Activated CD8-positive, alpha-beta memory T cell treated with anti-CD3 and anti-CD28 coated beads for 36 hours (primary cell): Measurements from ENCODE around the gene CES5A. TPM values are rescaled to one million over a fixed set of nuclear protein-coding genes. Genes with fewer than 3 reads are reported as not detected.
"Not testable (repeated sequence)": the region's sequence is repeated elsewhere in the genome, so short reads cannot be mapped to it uniquely, and the experiment has no call there.

Source experiments
- CTCF ChIA-PET: fragments of 350-600 bp; sonication (Branson Sonifier 250); formaldehyde crosslinking; loops from one replicate; lab custom pipeline; 2021; ENCODE audit warnings: antibody characterized with exemption; lab: Charles Lee
- POLR2A ChIA-PET: fragments of 350-600 bp; sonication (Branson Sonifier 250); formaldehyde crosslinking; loops from one replicate; lab custom pipeline; 2021; ENCODE audit warnings: antibody characterized with exemption; lab: Charles Lee
- total RNA-seq, 2 experiments: library from RNA; stranded (reverse); gene quantifications; one replicate each; pipeline ENCODE4 v1.2.3, GENCODE V29; 2021

CES5A gene
- total RNA-seq, 2 experiments from 2014 or later: not detected

DNA sequence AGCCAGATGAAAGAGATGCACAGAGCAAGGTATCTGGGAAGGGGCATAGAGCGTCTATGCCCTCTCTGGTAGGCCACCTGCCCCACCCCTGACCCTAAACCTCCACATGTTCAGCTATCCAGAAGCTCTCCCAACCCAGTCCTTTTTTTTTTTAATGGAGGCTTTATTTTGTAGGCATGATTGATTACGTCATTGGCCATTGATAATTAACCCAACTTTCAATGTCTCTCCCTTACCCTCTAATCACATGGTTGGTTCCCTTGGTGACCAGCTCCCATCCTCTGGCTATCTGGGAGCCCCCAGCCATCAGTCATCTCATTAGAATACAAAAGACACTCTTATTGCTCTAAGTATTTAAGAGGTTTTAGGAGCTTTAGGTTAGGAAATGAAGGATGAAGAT, 14.3 kb upstream of the CES5A start:
- ChIA-PET POLR2A (no interaction called here), CTCF (no interaction called here)

DNA sequence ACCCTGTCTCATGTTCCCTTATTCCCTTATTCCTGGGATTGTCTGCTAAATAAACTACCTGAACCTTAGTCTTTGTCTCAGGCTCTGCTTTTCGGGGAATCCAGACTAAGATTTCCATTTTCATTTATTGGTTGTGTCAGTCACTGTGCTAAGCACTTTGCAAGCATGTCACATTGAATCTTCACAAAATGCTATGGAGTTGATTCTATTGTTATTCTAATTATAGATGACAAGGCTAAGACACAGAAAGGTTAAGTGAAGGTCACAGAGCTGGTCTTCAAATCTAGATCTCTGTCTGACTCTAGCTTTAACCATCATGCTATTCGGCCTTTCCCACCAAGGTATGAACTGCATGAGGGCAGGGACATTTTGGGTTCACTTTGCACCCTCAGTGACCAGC, 13.4 kb upstream of the CES5A start:
- POLR2A ChIA-PET: no interaction called here
- CTCF ChIA-PET: no interaction called here

DNA sequence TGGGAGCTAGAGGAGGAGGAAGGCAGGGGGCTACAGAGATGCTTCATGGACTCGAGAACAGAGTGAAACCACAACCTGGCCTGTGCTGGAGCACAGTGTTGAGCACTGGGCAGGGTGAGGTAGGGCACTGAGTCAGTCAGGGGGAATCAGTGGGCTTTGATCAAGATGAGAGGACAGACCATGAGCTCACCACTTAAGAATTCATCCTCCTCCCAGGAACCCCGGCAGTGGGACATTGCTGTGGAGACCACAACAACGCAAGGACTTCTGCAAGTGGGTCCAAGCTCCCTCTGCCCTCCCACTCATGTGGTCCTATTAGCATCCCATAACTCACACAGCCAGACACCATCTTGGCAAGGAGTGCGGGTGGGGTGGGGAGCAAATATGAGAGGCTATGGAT, 1.7 kb upstream of the CES5A start:
- ChIA-PET POLR2A (no interaction called here), CTCF (no interaction called here)

DNA sequence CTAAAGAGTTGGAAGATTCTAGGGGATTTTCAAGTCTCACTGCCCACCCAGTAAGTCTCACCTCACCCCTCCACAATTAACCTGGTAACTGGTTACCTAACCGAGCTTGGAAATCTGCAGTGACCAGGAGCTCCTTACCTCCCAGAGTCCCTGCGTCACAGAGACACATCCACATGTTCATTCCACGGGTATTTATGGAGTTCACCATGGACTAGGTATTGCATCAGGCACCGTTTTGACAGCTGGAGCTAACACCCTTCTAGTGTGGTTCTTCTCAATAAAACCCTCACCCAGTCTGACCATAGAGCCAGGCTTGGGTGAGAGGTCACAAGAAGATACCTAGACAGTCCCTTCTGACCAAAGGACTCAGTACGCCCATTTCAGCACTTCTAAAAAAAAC, 2.1 kb downstream of the CES5A start:
- POLR2A ChIA-PET: no interaction called here
- CTCF ChIA-PET: no interaction called here

DNA sequence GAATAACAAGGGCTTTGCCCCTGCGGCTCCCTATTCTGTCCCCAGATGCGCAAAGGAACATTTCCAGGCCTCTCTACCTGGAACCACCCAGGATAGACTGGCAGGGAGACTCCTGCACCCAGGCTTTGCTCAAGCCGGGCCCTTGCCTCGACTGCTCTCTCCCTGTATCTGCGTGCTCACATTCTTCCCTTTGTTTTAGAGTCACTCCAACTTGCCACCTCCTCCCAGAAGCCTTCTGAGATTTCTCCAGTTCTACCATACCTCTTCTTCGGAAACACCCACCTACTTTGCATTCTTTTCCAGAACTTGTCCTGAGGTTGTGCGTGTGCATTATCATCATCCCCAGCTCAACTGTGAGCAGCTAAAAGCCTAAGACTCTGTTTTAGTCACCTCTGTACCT, 3.0 kb downstream of the CES5A start:
- CTCF ChIA-PET: no interaction called here
- POLR2A ChIA-PET: no interaction called here

DNA sequence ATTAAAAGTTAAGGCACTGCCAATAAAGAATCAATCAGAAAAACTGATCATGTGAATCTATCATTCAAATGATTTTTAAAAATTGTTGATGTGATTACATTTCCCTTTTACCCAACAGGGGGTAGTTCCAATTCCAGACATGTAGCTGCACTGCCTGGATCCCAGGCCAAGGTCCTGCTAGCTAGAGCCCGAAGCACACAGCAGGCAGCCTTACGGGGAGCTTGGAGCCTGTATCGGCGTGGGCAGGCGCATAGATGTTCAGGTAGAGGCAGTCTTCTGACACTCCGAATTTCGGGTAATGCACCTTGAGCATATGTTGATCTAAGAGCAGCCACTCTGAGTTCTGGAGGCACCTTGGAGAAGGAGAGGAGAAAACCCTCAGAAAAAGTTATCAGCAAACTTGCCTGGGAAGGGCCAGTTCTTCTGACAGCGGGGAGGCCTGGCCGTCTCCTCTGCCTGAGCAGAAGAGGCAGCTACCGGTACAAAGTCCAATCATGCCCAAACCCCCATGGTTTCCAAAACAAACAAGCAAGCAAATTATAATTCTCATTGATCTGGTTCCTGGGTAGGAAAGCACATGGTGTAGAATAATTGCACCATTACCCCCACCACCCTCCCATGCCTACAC, 3.6 kb downstream of the CES5A start:
- POLR2A ChIA-PET: no interaction called here
- CTCF ChIA-PET: no interaction called here

DNA sequence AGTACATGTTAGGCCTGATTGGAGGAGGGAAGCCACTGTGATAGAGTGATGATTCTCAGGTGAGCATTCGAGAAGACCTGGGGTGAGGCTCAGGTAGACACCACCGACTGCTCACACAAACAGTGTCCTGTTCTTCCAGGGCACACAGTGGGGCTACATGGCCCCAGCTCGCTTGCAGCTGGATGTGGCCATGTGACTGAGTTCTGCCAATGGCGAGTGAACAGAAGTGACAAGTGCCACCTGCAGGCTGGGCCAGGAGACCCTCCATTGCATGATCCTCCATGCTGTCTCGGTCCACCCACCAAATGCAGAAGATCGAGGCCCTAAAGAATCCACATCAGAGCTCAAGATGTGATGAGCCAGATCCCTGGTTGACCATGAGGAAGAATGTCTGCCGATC, 6.2 kb downstream of the CES5A start:
- ChIA-PET POLR2A (no interaction called here), CTCF (no interaction called here)

DNA sequence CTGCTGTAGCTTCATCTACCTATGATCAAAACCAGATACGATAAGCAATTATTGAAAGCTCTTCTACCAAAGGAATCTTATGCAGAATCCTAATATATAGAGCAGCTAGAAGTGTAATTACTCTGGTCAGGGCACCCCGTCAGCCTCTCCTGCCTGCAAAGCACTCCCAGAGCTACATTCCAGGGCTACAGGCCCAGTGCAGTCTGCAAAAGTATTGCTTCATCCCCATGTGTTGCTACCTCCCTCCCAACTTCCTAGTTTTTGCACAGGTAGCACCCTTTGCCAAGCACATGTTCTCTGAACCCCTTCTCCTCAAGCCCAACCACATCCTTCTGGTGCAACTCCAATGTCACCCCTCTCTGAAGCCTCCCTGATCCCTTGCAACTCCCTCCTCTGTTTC, 7.0 kb downstream of the CES5A start:
- CTCF ChIA-PET: no interaction called here

DNA sequence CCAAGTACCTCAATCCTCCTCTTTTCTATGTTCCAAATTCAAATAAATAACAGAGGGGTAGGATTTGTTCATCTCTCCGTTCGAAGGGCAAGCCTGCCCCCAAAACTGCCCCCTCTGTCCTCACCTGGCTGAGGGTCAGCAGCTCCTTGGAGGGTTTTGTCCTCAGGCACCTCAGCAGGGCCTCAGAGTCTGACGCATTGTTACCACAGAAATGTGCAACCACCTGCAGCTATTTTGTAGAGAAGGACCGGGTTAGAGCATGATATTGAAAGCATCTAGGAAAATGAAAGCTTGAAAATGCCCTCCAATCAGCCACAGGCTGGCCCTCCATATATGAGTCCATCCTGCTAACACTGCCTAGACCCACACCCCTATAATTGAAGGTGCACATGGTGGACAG, 13.9 kb downstream of the CES5A start:
- CTCF ChIA-PET: no interaction called here
- POLR2A ChIA-PET: no interaction called here

More for the DNA sequence above, 7.0 kb downstream of the CES5A start:
- POLR2A ChIA-PET: no interaction called here

DNA sequence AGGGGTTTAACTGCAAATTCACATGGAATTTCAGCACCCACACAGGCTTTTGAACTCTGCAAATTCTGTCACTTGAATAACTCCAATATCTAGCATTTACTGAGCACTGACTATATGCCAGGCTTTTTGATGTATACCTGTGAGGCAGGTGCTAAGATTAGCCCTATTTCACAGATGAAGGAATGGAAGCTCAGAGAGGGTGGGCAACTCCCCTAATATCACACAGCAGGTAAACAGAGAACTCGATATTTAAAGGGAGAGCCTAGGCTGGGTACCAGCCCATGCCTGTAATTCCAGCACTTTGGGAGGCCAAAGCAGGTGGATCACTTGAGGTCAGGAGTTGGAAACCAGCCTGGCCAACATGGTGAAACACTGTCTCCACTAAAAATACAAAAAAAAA, 17.5 kb downstream of the CES5A start:
- CTCF ChIA-PET: not testable (repeated sequence)

DNA sequence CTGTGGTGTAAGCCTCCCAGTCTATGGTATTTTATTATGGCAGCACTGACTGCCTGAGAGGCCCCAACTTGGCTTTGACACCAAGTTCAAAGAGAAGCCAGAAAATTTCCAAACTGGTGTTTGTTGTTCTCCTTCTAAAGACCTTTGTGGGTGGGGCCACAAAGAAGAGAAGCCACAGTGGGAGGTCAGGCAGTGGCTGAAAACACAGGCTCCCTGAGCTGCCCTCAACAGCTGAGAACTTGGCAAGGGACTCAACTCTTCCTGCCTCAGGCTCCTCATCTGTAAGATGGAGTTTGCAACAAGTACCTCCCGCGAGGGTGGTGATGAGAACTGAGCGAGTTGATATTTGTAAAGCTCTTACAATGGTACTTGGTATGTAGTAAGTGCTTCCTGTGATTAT, 18.2 kb downstream of the CES5A start:
- ChIA-PET POLR2A (no interaction called here), CTCF (no interaction called here)

More for the DNA sequence above, 17.5 kb downstream of the CES5A start:
- POLR2A ChIA-PET: not testable (repeated sequence)

DNA sequence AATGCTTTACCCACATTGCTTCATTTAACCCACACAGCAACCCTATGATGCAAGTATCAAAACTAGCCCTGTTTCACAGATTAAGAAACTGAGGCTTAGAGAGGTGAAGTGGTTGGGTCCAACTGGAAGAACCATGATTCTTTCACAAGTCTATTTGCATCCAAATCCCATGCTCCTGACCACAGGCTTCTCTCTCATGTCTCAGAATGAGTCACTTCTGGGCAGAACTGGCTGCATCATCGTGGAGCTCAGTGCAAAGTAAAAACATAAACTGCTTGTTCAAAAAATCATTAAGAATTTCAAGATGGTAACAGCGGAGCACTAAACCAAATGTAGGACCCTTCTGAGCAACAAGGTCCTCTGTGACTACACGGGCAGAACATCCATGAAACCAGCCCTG, 22.1 kb downstream of the CES5A start:
- POLR2A ChIA-PET: no interaction called here
- CTCF ChIA-PET: no interaction called here

DNA sequence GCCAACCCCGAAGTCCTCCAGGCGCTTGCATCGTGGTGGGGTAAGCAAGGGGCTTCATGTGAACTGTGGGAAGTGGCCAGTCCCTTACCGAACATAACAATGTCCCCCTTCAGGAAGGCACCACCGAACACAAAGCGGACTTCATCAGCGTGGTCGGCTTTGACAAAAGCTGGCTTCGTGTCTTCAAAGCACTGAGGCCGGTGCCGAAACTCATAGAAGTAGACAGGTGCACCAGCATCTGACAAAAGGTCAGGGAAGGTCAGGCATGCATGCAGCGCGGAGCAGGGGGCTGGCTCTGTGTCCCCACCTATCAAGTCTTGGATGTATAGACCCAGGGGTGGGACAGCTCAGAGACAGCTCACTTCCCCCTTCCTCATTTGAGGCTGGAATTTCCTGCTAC, 25.6 kb downstream of the CES5A start:
- POLR2A ChIA-PET: no interaction called here
- CTCF ChIA-PET: no interaction called here

DNA sequence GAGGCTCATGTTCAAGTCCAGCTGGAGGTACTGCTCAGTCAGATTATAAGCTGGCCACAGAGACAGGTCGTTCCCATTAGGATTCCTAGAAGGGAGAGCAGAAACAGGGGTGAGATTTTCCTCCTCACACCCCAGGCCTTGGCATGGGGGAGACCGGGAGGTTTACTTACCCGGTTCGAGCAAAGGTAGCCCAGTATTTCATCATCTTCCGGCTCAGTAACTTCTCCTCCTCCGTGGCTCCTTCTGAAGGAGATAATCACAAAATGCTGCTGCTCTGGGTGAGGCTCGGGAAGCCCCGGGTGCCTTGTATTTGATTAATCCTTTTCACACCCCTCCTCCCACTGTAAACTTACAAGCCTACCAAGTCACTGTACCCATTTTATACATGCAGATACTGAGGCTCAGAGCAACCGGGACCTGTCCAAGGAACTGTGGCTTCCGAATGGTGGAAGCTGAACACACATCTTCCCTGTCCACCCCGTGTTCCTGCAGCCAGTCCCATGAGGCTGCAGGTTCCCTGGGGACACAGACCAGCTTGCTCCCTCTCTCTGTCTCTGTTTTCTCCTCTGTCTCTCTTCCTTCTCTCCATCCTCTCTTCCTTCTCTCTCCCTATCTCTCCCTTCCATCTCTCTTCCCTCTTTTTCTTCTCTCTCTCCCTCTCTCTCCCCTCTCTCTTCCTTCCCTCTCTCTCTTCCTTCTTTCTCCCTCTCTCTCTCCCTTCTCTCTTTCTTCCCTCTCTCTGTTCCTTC, 28.4 kb downstream of the CES5A start:
- CTCF ChIA-PET: interaction anchor here (1.7 kb wide), 1 partner anchor 382 kb away, joined by 5 read pairs; no protein-coding TSS in a partner anchor
- POLR2A ChIA-PET: no interaction called here

DNA sequence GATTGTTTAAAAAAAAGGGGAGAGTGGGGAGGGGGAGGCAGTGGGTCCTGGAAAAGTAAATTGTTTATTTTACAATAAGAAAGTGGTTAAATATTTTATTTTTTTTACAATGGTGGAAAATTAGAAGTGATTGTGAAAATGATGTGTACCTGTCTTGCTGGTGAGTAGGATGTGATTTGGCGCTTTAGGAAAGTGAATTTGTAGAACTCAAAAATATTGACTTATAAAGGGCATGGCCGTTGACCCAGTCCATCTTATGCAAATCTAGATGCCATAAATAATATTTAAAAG, 32.1 kb downstream of the CES5A start:
- CTCF ChIA-PET: no interaction called here
- POLR2A ChIA-PET: no interaction called here

DNA sequence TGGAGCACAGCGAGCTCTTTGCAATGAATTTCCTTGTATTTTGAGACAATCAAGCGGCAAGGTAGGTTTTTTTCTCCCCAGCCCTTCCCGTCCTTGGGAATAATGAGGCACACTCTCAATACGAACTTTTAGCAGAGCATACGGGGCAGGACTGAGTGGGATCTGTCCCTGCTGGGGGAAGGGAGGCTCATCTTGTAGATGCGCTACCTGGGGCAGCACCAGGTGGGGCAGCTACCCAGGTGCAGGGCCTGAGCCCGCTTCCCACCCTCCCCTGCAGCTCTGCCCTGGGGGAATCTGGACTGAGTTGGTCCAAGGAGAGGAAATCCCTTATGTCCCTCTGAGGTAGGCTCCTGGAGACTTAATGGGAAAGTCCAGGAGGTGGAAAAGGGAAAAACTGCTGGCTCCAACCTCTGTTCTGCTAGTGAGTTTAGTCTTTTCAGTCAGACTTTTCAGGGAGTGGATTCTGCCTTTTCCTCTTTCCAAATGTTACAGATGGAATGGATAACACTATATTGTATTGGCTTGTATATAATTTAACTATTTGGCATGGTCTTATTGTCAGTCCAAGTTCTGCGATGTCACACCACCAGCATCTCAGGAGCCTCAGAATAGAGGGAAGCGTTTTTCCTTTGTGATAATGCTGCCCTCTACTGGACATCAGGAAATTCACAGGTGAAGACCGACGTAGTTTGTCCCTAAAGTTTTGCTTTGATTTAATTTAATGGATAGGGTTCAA, 32.6 kb downstream of the CES5A start:
- ChIA-PET POLR2A (no interaction called here), CTCF (interaction anchor here (0.8 to 2.2 kb wide), 4 partner anchors 25 to 378 kb away, joined by 3 to 13 read pairs (median 4); no protein-coding TSS in a partner anchor)

DNA sequence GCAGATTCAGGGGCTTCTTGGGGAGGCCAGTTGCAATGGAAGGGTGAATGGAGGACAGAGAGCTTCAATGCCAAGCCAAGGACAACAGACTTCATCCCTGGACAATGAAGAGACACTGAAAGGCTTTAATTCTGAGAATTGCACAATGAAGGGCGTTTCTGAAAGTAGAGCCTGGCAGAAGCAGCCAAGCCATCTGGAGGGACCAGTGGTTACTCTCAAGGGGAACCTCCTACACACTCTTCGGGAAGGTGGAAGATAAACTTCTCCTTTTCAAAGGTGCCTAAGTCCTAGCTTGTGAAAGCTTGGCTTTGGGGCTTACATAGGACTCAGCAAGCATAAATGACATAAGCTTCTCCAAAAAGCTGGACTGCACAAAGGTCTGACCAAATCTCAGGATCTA, 36.1 kb downstream of the CES5A start:
- ChIA-PET POLR2A (no interaction called here), CTCF (interaction anchor here (2.3 kb wide), 1 partner anchor 374 kb away, joined by 10 read pairs; no protein-coding TSS in a partner anchor)

DNA sequence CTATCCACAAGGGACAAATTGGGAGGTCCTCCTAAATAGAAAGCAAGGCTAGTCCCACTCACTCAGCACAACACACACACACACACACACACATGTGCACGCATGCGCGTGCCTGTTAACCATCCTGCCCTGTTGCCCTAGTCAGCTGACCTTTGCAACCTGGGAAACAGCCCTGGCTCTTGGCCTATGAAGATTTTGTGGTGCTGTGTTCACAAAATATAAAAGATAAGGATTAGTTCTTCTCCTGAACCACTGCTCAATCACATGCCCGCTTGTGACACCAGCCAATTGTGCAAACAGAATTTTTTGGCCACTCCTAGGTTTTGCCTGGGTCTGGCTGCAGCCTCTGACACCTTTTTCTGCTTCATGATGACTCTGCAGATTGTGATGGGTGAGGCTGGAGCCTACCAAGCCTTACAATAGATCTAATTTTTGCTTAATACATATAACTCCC, 39.0 kb downstream of the CES5A start:
- POLR2A ChIA-PET: no interaction called here
- CTCF ChIA-PET: no interaction called here

DNA sequence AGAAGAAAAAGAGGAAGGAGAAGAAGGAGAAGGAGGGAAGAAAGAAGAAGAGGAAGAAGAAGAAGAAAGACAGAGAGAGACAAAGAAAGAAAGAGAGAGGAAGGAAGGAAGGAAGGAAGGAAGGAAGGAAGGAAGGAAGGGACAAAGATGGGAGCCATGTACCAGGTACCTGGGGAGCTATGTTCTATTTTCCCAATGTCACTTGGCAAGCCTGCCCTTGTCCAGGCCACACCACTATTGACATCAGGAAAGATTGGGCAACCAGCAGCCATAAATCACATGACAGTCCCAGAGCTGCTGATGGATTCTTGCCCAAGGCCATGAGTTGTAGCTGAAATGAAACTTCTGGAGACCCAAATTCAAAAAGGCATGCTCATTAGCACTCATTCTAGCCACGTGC, 39.6 kb downstream of the CES5A start:
- ChIA-PET CTCF (no interaction called here), POLR2A (no interaction called here)

DNA sequence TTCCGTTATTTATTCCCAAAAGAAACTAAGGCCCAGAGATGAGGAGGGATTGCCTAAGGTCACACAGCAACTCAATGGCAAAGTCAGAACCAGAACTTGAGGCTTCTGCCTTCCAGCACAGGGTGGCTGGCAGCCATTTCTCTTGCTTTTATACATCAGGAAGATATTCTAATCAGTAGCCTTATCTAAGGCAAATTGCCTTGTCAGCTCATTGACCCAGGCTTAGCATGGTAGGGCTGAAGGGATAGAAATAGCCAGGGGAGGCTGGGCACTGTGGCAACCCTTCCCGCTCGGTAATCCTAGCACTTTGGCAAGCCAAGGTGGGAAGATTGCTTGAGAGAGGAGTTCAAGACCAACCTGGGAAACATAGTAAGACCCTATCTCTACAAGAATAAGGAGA, 40.0 kb downstream of the CES5A start:
- POLR2A ChIA-PET, CTCF ChIA-PET: not testable (repeated sequence)

DNA sequence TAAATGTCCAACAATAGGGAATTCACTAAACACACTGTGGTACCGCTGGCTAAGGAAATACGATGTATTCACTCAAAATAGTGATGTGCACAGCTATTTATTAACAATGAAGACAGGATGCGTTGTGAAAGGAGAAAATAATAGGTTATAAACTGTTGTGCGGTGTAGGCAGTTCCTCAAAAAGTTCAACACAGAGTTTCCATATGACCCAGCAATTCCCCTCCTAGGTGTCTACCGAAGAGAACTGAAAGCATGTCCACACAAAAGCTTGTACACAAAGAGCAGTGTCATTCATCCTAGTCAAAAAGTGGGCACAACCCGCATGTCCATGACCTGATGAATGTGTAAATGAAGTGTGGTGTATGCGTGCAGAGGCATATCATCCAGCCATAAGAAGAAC, 41.1 kb downstream of the CES5A start:
- ChIA-PET POLR2A (no interaction called here), CTCF (no interaction called here)
